ENCODE results near the gene HSF5. TPM values are rescaled to one million over a fixed set of nuclear protein-coding genes. Genes with fewer than 3 reads are reported as not detected.
"Not testable (repeated sequence)": the region's sequence is repeated elsewhere in the genome, so short reads cannot be mapped to it uniquely, and the experiment has no call there.

The HSF5 gene
- total RNA-seq, 1 donor from 2014 or later: 0.42 TPM

GRCh38 chr17:58488428-58488890 lies 251 bp upstream of the HSF5 start:
- TF ChIP-seq, protein P1, sequence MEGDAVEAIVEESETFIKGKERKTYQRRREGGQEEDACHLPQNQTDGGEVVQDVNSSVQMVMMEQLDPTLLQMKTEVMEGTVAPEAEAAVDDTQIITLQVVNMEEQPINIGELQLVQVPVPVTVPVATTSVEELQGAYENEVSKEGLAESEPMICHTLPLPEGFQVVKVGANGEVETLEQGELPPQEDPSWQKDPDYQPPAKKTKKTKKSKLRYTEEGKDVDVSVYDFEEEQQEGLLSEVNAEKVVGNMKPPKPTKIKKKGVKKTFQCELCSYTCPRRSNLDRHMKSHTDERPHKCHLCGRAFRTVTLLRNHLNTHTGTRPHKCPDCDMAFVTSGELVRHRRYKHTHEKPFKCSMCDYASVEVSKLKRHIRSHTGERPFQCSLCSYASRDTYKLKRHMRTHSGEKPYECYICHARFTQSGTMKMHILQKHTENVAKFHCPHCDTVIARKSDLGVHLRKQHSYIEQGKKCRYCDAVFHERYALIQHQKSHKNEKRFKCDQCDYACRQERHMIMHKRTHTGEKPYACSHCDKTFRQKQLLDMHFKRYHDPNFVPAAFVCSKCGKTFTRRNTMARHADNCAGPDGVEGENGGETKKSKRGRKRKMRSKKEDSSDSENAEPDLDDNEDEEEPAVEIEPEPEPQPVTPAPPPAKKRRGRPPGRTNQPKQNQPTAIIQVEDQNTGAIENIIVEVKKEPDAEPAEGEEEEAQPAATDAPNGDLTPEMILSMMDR (IDR thresholded peaks at IDR 0.05; ENCODE audit: insufficient read depth, low read length, poor library complexity, severe bottlenecking): no peak
- no peak for DNase-seq (ENCODE audit: low read depth)
- H3K4me3 ChIP-seq (ENCODE audit: low read depth, low read length): no peak overlapping the region
- H3K36me3 ChIP-seq (ENCODE audit: control insufficient read depth, insufficient read depth, low read length): peaks cover 5% of the 10 kb centered on the region
- H3K27me3 ChIP-seq (ENCODE audit: control insufficient read depth, insufficient read depth, low read length): no peaks in the 10 kb centered on the region

DNA sequence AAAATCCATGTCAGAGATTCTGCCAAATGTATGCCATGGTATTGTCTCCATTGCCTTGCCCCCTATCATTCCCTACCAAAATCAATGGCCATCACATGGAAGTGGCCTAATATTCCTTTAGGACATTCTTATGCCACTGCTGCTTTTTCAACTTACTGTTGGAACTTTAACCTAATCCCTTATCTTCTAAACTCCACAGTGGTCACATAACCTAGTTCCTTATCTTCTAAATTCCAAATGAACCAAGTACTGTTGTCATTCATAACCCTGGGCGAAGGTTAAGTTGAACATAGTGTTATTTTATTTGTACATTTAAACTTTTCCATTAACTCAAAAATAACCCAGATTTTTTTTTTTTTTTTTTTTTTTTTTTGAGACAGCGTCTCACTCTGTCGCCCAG lies 3.6 kb downstream of the HSF5 start:
- TF ChIP-seq, protein P1 (IDR thresholded peaks at IDR 0.05; ENCODE audit: insufficient read depth, low read length, poor library complexity, severe bottlenecking): no peak
- Histone ChIP-seq H3K36me3 (ENCODE audit: control insufficient read depth, insufficient read depth, low read length) (peaks cover 2% of the 10 kb centered on the region), H3K27me3 (ENCODE audit: control insufficient read depth, insufficient read depth, low read length) (no peaks in the 10 kb centered on the region), H3K4me3 (ENCODE audit: low read depth, low read length) (no peak overlapping the region)
- DNase-seq (ENCODE audit: low read depth): no peak

DNA sequence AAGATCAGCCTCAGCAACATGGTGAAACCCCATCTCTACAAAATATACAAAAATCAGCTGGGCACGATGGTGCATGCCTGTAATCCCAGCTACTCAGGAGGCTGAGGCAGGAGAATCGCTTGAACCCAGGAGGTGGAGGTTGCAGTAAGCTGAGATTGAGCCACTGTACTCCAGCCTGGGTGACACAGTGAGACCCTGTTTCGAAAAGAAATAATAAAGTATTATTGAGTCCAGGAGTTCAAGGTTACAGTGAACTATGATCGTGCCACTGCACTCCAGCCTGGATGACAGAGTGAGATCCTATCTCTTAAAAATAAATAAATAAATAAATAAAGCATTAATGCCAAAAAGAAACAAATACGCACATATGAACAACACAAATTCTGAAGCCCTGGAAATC lies 6.4 kb downstream of the HSF5 start:
- H3K4me3 ChIP-seq (ENCODE audit: low read depth, low read length); DNase-seq (ENCODE audit: low read depth); H3K27me3 ChIP-seq (ENCODE audit: control insufficient read depth, insufficient read depth, low read length); H3K36me3 ChIP-seq (ENCODE audit: control insufficient read depth, insufficient read depth, low read length): not testable (repeated sequence)

- TF ChIP-seq, protein P1 (IDR thresholded peaks at IDR 0.05; ENCODE audit: insufficient read depth, low read length, poor library complexity, severe bottlenecking): no peak
- DNase-seq (ENCODE audit: low read depth): no peak
Observed at GRCh38 chr17:58480090-58480489, 8.1 kb downstream of the HSF5 start.

GRCh38 chr17:58476812-58477211 lies 11.4 kb downstream of the HSF5 start:
- no peaks in the 10 kb centered on the region for H3K36me3 ChIP-seq (ENCODE audit: control insufficient read depth, insufficient read depth, low read length)
- TF ChIP-seq, protein P1 (IDR thresholded peaks at IDR 0.05; ENCODE audit: insufficient read depth, low read length, poor library complexity, severe bottlenecking): no peak
- H3K4me3 ChIP-seq (ENCODE audit: low read depth, low read length): no peak overlapping the region
- H3K27me3 ChIP-seq (ENCODE audit: control insufficient read depth, insufficient read depth, low read length): no peaks in the 10 kb centered on the region
- DNase-seq (ENCODE audit: low read depth): no peak

More at GRCh38 chr17:58480090-58480489, 8.1 kb downstream of the HSF5 start:
- H3K27me3 ChIP-seq (ENCODE audit: control insufficient read depth, insufficient read depth, low read length): no peaks in the 10 kb centered on the region
- H3K36me3 ChIP-seq (ENCODE audit: control insufficient read depth, insufficient read depth, low read length): no peaks in the 10 kb centered on the region
- no peak overlapping the region for H3K4me3 ChIP-seq (ENCODE audit: low read depth, low read length)

DNA sequence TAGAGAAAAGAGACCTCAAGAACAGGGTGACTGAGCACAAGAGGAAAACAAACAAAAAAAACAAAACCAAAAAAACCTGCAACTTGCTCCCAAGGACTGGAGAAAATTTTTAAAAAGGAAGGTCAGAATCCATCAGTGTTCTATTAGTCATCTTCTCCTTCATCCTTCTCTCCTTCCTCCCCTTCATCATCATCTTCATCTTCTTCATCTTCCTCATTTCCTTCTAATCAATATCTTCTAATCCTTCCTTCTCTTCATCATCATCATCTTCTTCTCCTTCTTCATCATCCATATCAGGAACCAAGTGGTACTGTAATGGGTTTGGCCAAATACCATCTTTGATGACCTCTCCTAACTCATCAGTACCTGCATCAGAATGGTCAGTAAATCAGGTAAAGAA lies 12.2 kb downstream of the HSF5 start:
- Histone ChIP-seq H3K4me3 (ENCODE audit: low read depth, low read length) (no peak overlapping the region), H3K27me3 (ENCODE audit: control insufficient read depth, insufficient read depth, low read length) (no peaks in the 10 kb centered on the region), H3K36me3 (ENCODE audit: control insufficient read depth, insufficient read depth, low read length) (no peaks in the 10 kb centered on the region)
- DNase-seq (ENCODE audit: low read depth): no peak
- TF ChIP-seq, protein P1 (IDR thresholded peaks at IDR 0.05; ENCODE audit: insufficient read depth, low read length, poor library complexity, severe bottlenecking): no peak

Data from kidney epithelial cell (primary cell).